Adrenal gland (tissue), 5 donors: ENCODE measurements around the gene RNF5.

Experiments used
- CTCF ChIP-seq, 6 experiments: fragments of 450-650 bp in 4 of 6; fragments of 200-600 bp in 2 of 6; sonication (generic) in 1 of 6; IDR thresholded peaks; 1 replicate in 5 of 6; 2 replicates in 1 of 6; pipeline versions ENCODE4 v1.5.1 to v1.8.0; 2016 to 2021; ENCODE audit warnings: antibody characterized with exemption in 6 of 6, mild to moderate bottlenecking in 2 of 6, moderate library complexity in 1 of 6
- POLR2A ChIP-seq, 2 donors: fragments of 450-650 bp; IDR thresholded peaks; one replicate each; pipeline ENCODE4 v1.6.1; 2017; ENCODE audit warnings: antibody characterized with exemption in 2 of 2, mild to moderate bottlenecking in 2 of 2, moderate library complexity in 1 of 2
- donor health status: DM: no; HTN: no; CAD: no.

GRCh38 chr6:32183483-32184083 lies 5.4 kb downstream of the RNF5 start:
- no peak for TF ChIP-seq POLR2A (IDR thresholded peaks at IDR 0.05)
- no peak for TF ChIP-seq CTCF (IDR thresholded peaks at IDR 0.05)
